SK-N-SH (cell line): ENCODE measurements around the gene FAH. TPM values are rescaled to one million over a fixed set of nuclear protein-coding genes. Genes with fewer than 3 reads are reported as not detected.

Experiments
- CTCF ChIA-PET: fragments of 300-600, 350-600 bp; formaldehyde crosslinking; extraction: SDS; loops from one replicate; lab custom pipeline; 2021; lab: Yijun Ruan, JAX
- POLR2A ChIA-PET: fragments of 350-600 bp; sonication (Branson Sonifier 250); formaldehyde crosslinking; extraction: SDS; loops from one replicate; lab custom pipeline; 2020; ENCODE audit warnings: antibody characterized with exemption, inconsistent platforms; lab: Yijun Ruan, JAX
- DNase-seq: peaks from one replicate; pipeline ENCODE4 v3.0.0; 2012
- H2AFZ ChIP-seq: fragments of 200-600 bp; sonication (generic); 2 replicates; pipeline ENCODE4 v1.8.1; 2016; ENCODE audit warnings: antibody characterized with exemption, mild to moderate bottlenecking, low read depth
- H3F3A ChIP-seq: fragments of 200-600 bp; sonication (generic); replicated peaks from 2 replicates; pipeline ENCODE3; 2016; ENCODE audit warnings: antibody characterized with exemption, mild to moderate bottlenecking; ENCODE audit not compliant: insufficient read depth
- H3K27ac ChIP-seq, 2 experiments: fragments of 200-500 bp in 1 of 2; fragments of 200-600 bp in 1 of 2; sonication (Bioruptor generic) in 1 of 2; sonication (generic), shearing (Covaris generic) in 1 of 2; 2 replicates each; pipeline versions ENCODE4 v1.5.1 to v1.6.1; 2014 to 2016; ENCODE audit warnings: low read depth in 2 of 2, inconsistent platforms in 1 of 2, low read length in 1 of 2, mild to moderate bottlenecking in 1 of 2, mixed read lengths in 1 of 2
- H3K27me3 ChIP-seq: fragments of 200-600 bp; sonication (generic), shearing (Covaris generic); 2 replicates; pipeline ENCODE4 v1.6.1; 2016; ENCODE audit warnings: mixed run types; ENCODE audit not compliant: insufficient read depth
- H3K36me3 ChIP-seq, 2 experiments: fragments of 200-500 bp in 1 of 2; fragments of 200-600 bp in 1 of 2; sonication (Bioruptor generic) in 1 of 2; sonication (generic) in 1 of 2; replicated peaks in 1 of 2; 2 replicates each; pipeline versions ENCODE3 to v1.5.1; 2014 to 2016; ENCODE audit warnings: low read length in 1 of 2, mild to moderate bottlenecking in 1 of 2; ENCODE audit not compliant: insufficient read depth in 2 of 2, control insufficient read depth in 1 of 2
- H3K4me1 ChIP-seq, 2 experiments: fragments of 200-500 bp in 1 of 2; fragments of 200-600 bp in 1 of 2; sonication (Bioruptor generic) in 1 of 2; sonication (generic), shearing (Covaris generic) in 1 of 2; 2 replicates each; pipeline versions ENCODE4 v1.5.1 to v1.6.1; 2014 to 2016; ENCODE audit warnings: low read depth in 1 of 2, low read length in 1 of 2, mixed run types in 1 of 2; ENCODE audit not compliant: insufficient read depth in 2 of 2, control insufficient read depth in 1 of 2
- H3K4me2 ChIP-seq: fragments of 200-600 bp; sonication (generic), shearing (Covaris generic); 2 replicates; pipeline ENCODE4 v1.6.1; 2017; ENCODE audit warnings: mixed run types
- H3K4me3 ChIP-seq, 2 experiments: fragments of 200-500 bp in 1 of 2; fragments of 200-600 bp in 1 of 2; sonication (Bioruptor generic) in 1 of 2; sonication (generic), shearing (Covaris generic) in 1 of 2; 2 replicates each; pipeline versions ENCODE4 v1.5.1 to v1.8.1; 2014 to 2016; ENCODE audit warnings: low read depth in 2 of 2, inconsistent platforms in 1 of 2, low read length in 1 of 2, mild to moderate bottlenecking in 1 of 2, mixed read lengths in 1 of 2, moderate library complexity in 1 of 2
- H3K79me2 ChIP-seq: fragments of 200-600 bp; sonication (generic); 2 replicates; pipeline ENCODE4 v1.8.1; 2017; ENCODE audit warnings: mild to moderate bottlenecking; ENCODE audit not compliant: insufficient read depth
- H3K9ac ChIP-seq: fragments of 200-600 bp; sonication (generic); 2 replicates; pipeline ENCODE4 v1.6.1; 2017; ENCODE audit warnings: mixed run types
- H3K9me2 ChIP-seq: fragments of 200-600 bp; sonication (generic); 2 replicates; pipeline ENCODE4 v1.6.1; 2017; ENCODE audit warnings: mixed run types
- H3K9me3 ChIP-seq: fragments of 200-600 bp; sonication (generic); 2 replicates; pipeline ENCODE4 v1.6.1; 2017; ENCODE audit warnings: mixed run types, mild to moderate bottlenecking, moderate library complexity
- H4K20me1 ChIP-seq: fragments of 200-600 bp; sonication (generic); 2 replicates; pipeline ENCODE4 v1.6.1; 2017; ENCODE audit warnings: mild to moderate bottlenecking, mixed run types; ENCODE audit not compliant: insufficient read depth
- CHD2 ChIP-seq: fragments of 150-350 bp; IDR thresholded peaks from 2 replicates; pipeline ENCODE4 v1.6.1; 2018; ENCODE audit warnings: low read length; ENCODE audit not compliant: partially characterized antibody
- ELF1 ChIP-seq: IDR thresholded peaks from 2 replicates; pipeline ENCODE4 v1.4.0; 2012
- EP300 ChIP-seq, 2 experiments: IDR thresholded peaks; 2 replicates each; pipeline versions ENCODE4 v1.4.0 to v1.6.1; 2012; ENCODE audit warnings: borderline replicate concordance in 1 of 2, low read depth in 1 of 2, low read length in 1 of 2
- EZH2phosphoT487 ChIP-seq: fragments of 200-600 bp; sonication (generic); IDR thresholded peaks from 2 replicates; pipeline ENCODE4 v1.6.1; 2017; ENCODE audit warnings: low read depth, mixed run types, mild to moderate bottlenecking, antibody characterized with exemption, moderate library complexity, borderline replicate concordance
- FOSL2 ChIP-seq: IDR thresholded peaks from 2 replicates; pipeline ENCODE4 v1.4.0; 2012; ENCODE audit warnings: low read depth, mild to moderate bottlenecking, moderate library complexity, borderline replicate concordance
- GABPA ChIP-seq: IDR thresholded peaks from 2 replicates; pipeline ENCODE4 v1.4.0; 2012; ENCODE audit warnings: low read depth, mild to moderate bottlenecking
- GATA2 ChIP-seq: sonication (generic); formaldehyde crosslinking; IDR thresholded peaks from 2 replicates; pipeline ENCODE4 v1.5.0; 2020; ENCODE audit warnings: mild to moderate bottlenecking, missing genetic modification reagents
- MEF2A ChIP-seq: IDR thresholded peaks from 2 replicates; pipeline ENCODE4 v1.4.0; 2012; ENCODE audit warnings: low read depth, borderline replicate concordance
- RXRA ChIP-seq: IDR thresholded peaks from 2 replicates; pipeline ENCODE4 v1.4.0; 2012; ENCODE audit warnings: low read depth, mild to moderate bottlenecking, borderline replicate concordance
- SMC3 ChIP-seq: IDR thresholded peaks from 2 replicates; pipeline ENCODE4 v1.6.1; 2012; ENCODE audit warnings: low read depth, low read length, improper control_type of control experiment
- TAF1 ChIP-seq: IDR thresholded peaks from 2 replicates; pipeline ENCODE4 v1.6.1; 2012; ENCODE audit warnings: low read depth, mild to moderate bottlenecking, low read length, moderate library complexity, borderline replicate concordance
- TEAD4 ChIP-seq: IDR thresholded peaks from 2 replicates; pipeline ENCODE4 v1.4.0; 2012; ENCODE audit warnings: mild to moderate bottlenecking, borderline replicate concordance; ENCODE audit not compliant: insufficient read depth
- YY1 ChIP-seq: IDR thresholded peaks from 2 replicates; pipeline ENCODE4 v1.4.0; 2012; ENCODE audit warnings: low read depth, mild to moderate bottlenecking
- WGBS: methylation state at CpG from one replicate; pipeline ENCODE4 v1.1.6; 2017; ENCODE audit warnings: low lambda C conversion rate; 5-methylcytosine and 5-hydroxymethylcytosine counted together
- polyA plus RNA-seq, 3 experiments: library from polyadenylated mRNA; depleted of rRNA; stranded (reverse); fragments of >200 nt; gene quantifications; 2 replicates each; pipeline ENCODE4 v1.2.3, GENCODE V29; 2012
- TF ChIP-seq, protein P1 (sequence below): IDR thresholded peaks from 2 replicates; pipeline ENCODE4 v1.4.0; 2012; ENCODE audit warnings: low read depth, borderline replicate concordance
- TF ChIP-seq, protein P2 (sequence below): IDR thresholded peaks from 2 replicates; pipeline ENCODE4; 2012

FAH gene
- polyA plus RNA-seq, 1 of the 3 experiments (the other 2 are of a cell fraction), result 34.9 TPM

DNA sequence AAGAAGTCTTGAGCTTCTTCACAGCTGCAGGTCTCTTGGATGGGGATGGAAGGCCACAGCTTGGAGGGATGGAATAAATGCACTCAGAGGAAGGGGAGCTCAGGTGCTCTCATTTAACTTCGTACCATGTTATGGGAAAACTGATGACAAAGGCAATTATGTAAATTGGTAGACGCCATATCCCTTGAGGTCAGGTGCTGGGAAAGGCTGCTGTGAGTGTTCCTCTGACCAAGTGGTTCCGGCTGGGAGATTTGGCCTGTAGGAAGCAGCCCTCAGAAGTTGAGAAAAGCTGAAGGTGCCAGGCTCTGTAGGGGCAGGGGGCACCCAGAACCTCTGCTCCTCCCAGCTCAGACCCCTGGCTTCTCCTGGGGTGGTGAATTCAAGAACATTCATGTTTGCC lies 47.1 kb downstream of the FAH start:
- Histone ChIP-seq H3K27ac (no peak overlapping the region), H2AFZ (no peak overlapping the region), H4K20me1 (no peaks in the 10 kb centered on the region), H3K9me3 (no peaks in the 10 kb centered on the region), H3K27me3 (peaks cover 5% of the 10 kb centered on the region; the same call in 1 of the 2 replicates), H3K9ac (no peak overlapping the region), H3K79me2 (no peaks in the 10 kb centered on the region), H3K36me3 (no peaks in the 10 kb centered on the region), H3K4me1 (no peaks in the 10 kb centered on the region), H3K9me2 (no peaks in the 10 kb centered on the region), H3K4me3 (no peak overlapping the region), H3K4me2 (no peak overlapping the region), H3F3A (no peaks in the 10 kb centered on the region)
- POLR2A ChIA-PET, result no interaction called here
- 71% methylated on average over 3 of the region's 3 CpGs for WGBS
- TF ChIP-seq CHD2, result no peak
- TF ChIP-seq MEF2A, result no peak
- TF ChIP-seq RXRA, result no peak
- no peak for TF ChIP-seq EZH2phosphoT487
- no peak for TF ChIP-seq EP300 (IDR thresholded peaks at IDR 0.05; ENCODE audit: borderline replicate concordance in 1 of 2, low read depth in 1 of 2, low read length in 1 of 2)
- TF ChIP-seq, protein P1, sequence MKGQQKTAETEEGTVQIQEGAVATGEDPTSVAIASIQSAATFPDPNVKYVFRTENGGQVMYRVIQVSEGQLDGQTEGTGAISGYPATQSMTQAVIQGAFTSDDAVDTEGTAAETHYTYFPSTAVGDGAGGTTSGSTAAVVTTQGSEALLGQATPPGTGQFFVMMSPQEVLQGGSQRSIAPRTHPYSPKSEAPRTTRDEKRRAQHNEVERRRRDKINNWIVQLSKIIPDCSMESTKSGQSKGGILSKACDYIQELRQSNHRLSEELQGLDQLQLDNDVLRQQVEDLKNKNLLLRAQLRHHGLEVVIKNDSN, result no peak
- no peak for TF ChIP-seq GATA2
- no peak for TF ChIP-seq TAF1
- no peak for TF ChIP-seq SMC3
- no peak for DNase-seq
- CTCF ChIA-PET, result no interaction called here

DNA sequence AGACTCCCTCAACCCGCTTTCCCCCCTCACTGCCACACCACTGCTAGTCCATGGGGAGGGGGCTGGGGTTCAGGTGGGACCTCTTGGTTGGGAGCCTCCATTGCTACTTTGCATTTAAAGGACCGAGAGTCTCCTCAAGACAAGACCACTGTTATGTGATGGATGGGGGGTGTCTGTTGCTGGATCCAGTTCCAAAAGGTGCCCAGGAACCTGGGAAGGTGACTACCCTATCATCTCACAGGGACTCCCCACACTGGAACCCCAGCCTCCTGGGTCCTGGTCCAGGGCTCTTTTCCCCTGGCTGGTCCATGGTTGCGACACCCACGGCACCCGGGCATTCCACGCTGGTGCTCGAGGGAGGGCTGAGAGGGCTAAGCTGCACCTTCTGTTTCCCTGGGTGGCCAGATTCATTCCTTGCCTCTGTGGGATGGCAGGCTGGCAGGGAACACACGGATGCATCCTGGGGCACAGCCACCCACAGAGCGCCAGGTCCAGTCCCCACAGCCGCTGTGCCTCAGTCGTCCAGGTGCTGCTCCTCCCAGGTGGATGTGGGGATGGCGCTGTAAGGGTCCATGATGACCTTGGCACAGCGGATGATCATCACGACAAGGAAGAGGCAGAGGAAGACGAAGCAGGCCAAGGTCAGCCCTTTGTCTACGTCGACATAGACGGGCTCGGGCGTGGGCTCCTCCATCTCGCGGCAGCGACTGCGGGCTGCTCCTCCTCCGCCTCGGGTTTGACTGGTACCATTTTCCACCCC lies 48.6 kb downstream of the FAH start:
- H4K20me1 ChIP-seq, result no peaks in the 10 kb centered on the region
- no peak for DNase-seq

More for the DNA sequence above, 48.6 kb downstream of the FAH start:
- Histone ChIP-seq H3K9ac (no peak overlapping the region), H2AFZ (no peak overlapping the region), H3K9me2 (no peaks in the 10 kb centered on the region), H3K27ac (no peak overlapping the region), H3K27me3 (peaks cover 5% of the 10 kb centered on the region; the same call in 1 of the 2 replicates), H3K9me3 (no peaks in the 10 kb centered on the region), H3K79me2 (no peaks in the 10 kb centered on the region), H3K4me1 (no peaks in the 10 kb centered on the region), H3K4me2 (no peak overlapping the region), H3K36me3 (no peaks in the 10 kb centered on the region), H3F3A (no peaks in the 10 kb centered on the region), H3K4me3 (no peak overlapping the region)
- ChIA-PET CTCF (no interaction called here), POLR2A (no interaction called here)
- no peak for TF ChIP-seq FOSL2
- TF ChIP-seq EZH2phosphoT487, result no peak
- TF ChIP-seq, protein P1, result no peak
- TF ChIP-seq TEAD4, result no peak
- TF ChIP-seq CHD2, result no peak
- no peak for TF ChIP-seq RXRA
- TF ChIP-seq, protein P2, sequence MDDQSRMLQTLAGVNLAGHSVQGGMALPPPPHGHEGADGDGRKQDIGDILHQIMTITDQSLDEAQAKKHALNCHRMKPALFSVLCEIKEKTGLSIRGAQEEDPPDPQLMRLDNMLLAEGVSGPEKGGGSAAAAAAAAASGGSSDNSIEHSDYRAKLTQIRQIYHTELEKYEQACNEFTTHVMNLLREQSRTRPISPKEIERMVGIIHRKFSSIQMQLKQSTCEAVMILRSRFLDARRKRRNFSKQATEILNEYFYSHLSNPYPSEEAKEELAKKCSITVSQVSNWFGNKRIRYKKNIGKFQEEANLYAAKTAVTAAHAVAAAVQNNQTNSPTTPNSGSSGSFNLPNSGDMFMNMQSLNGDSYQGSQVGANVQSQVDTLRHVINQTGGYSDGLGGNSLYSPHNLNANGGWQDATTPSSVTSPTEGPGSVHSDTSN, result no peak
- no peak for TF ChIP-seq YY1
- TF ChIP-seq GABPA, result no peak
- TF ChIP-seq ELF1, result no peak
- 70% methylated on average over 23 of the region's 26 CpGs for WGBS
